HEK293 (cell line): ENCODE data around the gene DPYSL3.
A peak's percentile ranks its signal among the peaks of the same experiment; 100 is the strongest.

Experiments used
- CTCF ChIA-PET: fragments of 350-600 bp; formaldehyde crosslinking; extraction: SDS; loops from one replicate; lab custom pipeline; 2021; ENCODE audit warnings: antibody characterized with exemption; lab: Yijun Ruan, JAX
- POLR2A ChIA-PET: fragments of 300-600 bp; formaldehyde crosslinking; extraction: SDS; loops from one replicate; lab custom pipeline; 2020; ENCODE audit warnings: antibody characterized with exemption, inconsistent platforms; lab: Yijun Ruan, JAX
- H3K27ac ChIP-seq: fragments of 200-500 bp; sonication (Bioruptor generic); 2 replicates; pipeline ENCODE4 v1.5.1; 2014; ENCODE audit warnings: low read depth, low read length, control low read depth, inconsistent platforms; ENCODE audit errors: extremely low read depth
- H3K36me3 ChIP-seq, 2 experiments: fragments of 200-500 bp in 1 of 2; sonication (Bioruptor generic) in 1 of 2; 1 replicate in 1 of 2; 2 replicates in 1 of 2; pipeline ENCODE4 v1.5.1; 2014 to 2017; ENCODE audit warnings: inconsistent platforms in 2 of 2, low read length in 2 of 2; ENCODE audit not compliant: control insufficient read depth in 2 of 2, insufficient read depth in 1 of 2
- H3K4me1 ChIP-seq: fragments of 200-500 bp; sonication (Bioruptor generic); 2 replicates; pipeline ENCODE4 v1.5.1; 2014; ENCODE audit warnings: mild to moderate bottlenecking, low read length, inconsistent platforms; ENCODE audit not compliant: control insufficient read depth, insufficient read depth
- H3K4me3 ChIP-seq: 2 replicates; pipeline ENCODE4 v1.5.1; 2011; ENCODE audit warnings: low read depth, mild to moderate bottlenecking, control low read depth, low read length, moderate library complexity
- H3K9me3 ChIP-seq: fragments of 200-500 bp; sonication (Bioruptor generic); 2 replicates; pipeline ENCODE4 v1.5.1; 2014; ENCODE audit warnings: low read depth, low read length, inconsistent platforms; ENCODE audit not compliant: control insufficient read depth, insufficient read depth
- BCL11A ChIP-seq: fragments of 450-650 bp; formaldehyde crosslinking; IDR thresholded peaks from 2 replicates; pipeline ENCODE4 v1.5.1; 2016; ENCODE audit warnings: low read depth, missing biosample characterization, missing genetic modification characterization
- BCL11B ChIP-seq: fragments of 450-650 bp; formaldehyde crosslinking; IDR thresholded peaks from 2 replicates; pipeline ENCODE4 v1.5.1; 2016; ENCODE audit warnings: low read depth, missing biosample characterization, missing genetic modification characterization
- PRDM10 ChIP-seq: fragments of 450-650 bp; formaldehyde crosslinking; IDR thresholded peaks from 2 replicates; pipeline ENCODE4 v1.5.1; 2016; ENCODE audit warnings: missing biosample characterization, missing genetic modification characterization
- TCF7L2 ChIP-seq: IDR thresholded peaks from 2 replicates; pipeline ENCODE4 v1.6.1; 2011; ENCODE audit warnings: low read depth, mild to moderate bottlenecking, inconsistent platforms, low read length, moderate library complexity, borderline replicate concordance
- YY1 ChIP-seq: fragments of 450-650 bp; formaldehyde crosslinking; IDR thresholded peaks from 2 replicates; pipeline ENCODE4 v1.5.1; 2018; ENCODE audit warnings: missing biosample characterization, missing genetic modification characterization
- ZBTB10 ChIP-seq: fragments of 450-650 bp; formaldehyde crosslinking; IDR thresholded peaks from 2 replicates; pipeline ENCODE4 v1.5.1; 2016; ENCODE audit warnings: missing biosample characterization, missing genetic modification characterization
- ZBTB20 ChIP-seq: fragments of 450-650 bp; formaldehyde crosslinking; IDR thresholded peaks from 2 replicates; pipeline ENCODE4 v1.5.1; 2016; ENCODE audit warnings: missing biosample characterization, missing genetic modification characterization
- ZNF24 ChIP-seq: fragments of 450-650 bp; formaldehyde crosslinking; IDR thresholded peaks from 2 replicates; pipeline ENCODE4 v1.5.1; 2016; ENCODE audit warnings: missing biosample characterization, missing genetic modification characterization
- ZNF248 ChIP-seq: fragments of 450-650 bp; formaldehyde crosslinking; IDR thresholded peaks from 2 replicates; pipeline ENCODE4 v1.5.1; 2017; ENCODE audit warnings: missing biosample characterization, missing genetic modification characterization
- ZNF274 ChIP-seq, 2 experiments: fragments of 200-500 bp in 1 of 2; fragments of 450-650 bp in 1 of 2; sonication (Bioruptor generic) in 1 of 2; formaldehyde crosslinking in 1 of 2; IDR thresholded peaks; 2 replicates each; pipeline versions ENCODE4 v1.5.1 to v1.6.1; 2014 to 2016; ENCODE audit warnings: borderline replicate concordance in 1 of 2, inconsistent platforms in 1 of 2, low read length in 1 of 2, missing biosample characterization in 1 of 2, missing genetic modification characterization in 1 of 2
- ZNF449 ChIP-seq: fragments of 450-650 bp; formaldehyde crosslinking; IDR thresholded peaks from 2 replicates; pipeline ENCODE4 v1.5.1; 2017; ENCODE audit warnings: missing biosample characterization, mild to moderate bottlenecking, missing genetic modification characterization, moderate library complexity
- ZNF558 ChIP-seq: fragments of 450-650 bp; formaldehyde crosslinking; IDR thresholded peaks from 2 replicates; pipeline ENCODE4 v1.5.1; 2016; ENCODE audit warnings: missing biosample characterization, missing genetic modification characterization
- ZNF580 ChIP-seq: fragments of 450-650 bp; formaldehyde crosslinking; IDR thresholded peaks from 2 replicates; pipeline ENCODE4 v1.5.1; 2016; ENCODE audit warnings: missing biosample characterization, missing genetic modification characterization
- ZNF600 ChIP-seq: fragments of 450-650 bp; formaldehyde crosslinking; IDR thresholded peaks from 2 replicates; pipeline ENCODE4 v1.5.1; 2016; ENCODE audit warnings: missing biosample characterization, missing genetic modification characterization
- ZNF610 ChIP-seq: fragments of 450-650 bp; formaldehyde crosslinking; IDR thresholded peaks from 2 replicates; pipeline ENCODE4 v1.5.1; 2016; ENCODE audit warnings: missing biosample characterization, missing genetic modification characterization, borderline replicate concordance
- ZNF626 ChIP-seq: fragments of 450-650 bp; sonication (Bioruptor Pico); formaldehyde crosslinking; IDR thresholded peaks from 2 replicates; pipeline ENCODE4 v1.5.1; 2018; ENCODE audit warnings: missing biosample characterization, missing genetic modification characterization, inconsistent platforms
- ZNF654 ChIP-seq: fragments of 450-650 bp; formaldehyde crosslinking; IDR thresholded peaks from 2 replicates; pipeline ENCODE4 v1.5.1; 2016; ENCODE audit warnings: low read depth, missing biosample characterization, missing genetic modification characterization
- ZNF843 ChIP-seq: fragments of 450-650 bp; formaldehyde crosslinking; IDR thresholded peaks from 2 replicates; pipeline ENCODE4 v1.5.1; 2016; ENCODE audit warnings: missing biosample characterization, missing genetic modification characterization
- ZSCAN23 ChIP-seq: fragments of 450-650 bp; formaldehyde crosslinking; IDR thresholded peaks from 2 replicates; pipeline ENCODE4 v1.5.1; 2016; ENCODE audit warnings: missing biosample characterization, missing genetic modification characterization
- TF ChIP-seq, protein P1 (sequence below): fragments of 450-650 bp; formaldehyde crosslinking; IDR thresholded peaks from 2 replicates; pipeline ENCODE4 v1.5.1; 2016; ENCODE audit warnings: missing biosample characterization, missing genetic modification characterization

DPYSL3 gene

GRCh38 chr5:147393874-147394672 is 115.8 kb downstream of the DPYSL3 start (continued):
- TF ChIP-seq ZNF449 (tag by site-specific recombination) (no peak), ZNF24 (tag by site-specific recombination) (no peak), ZNF558 (no peak), PRDM10 (tag by site-specific recombination) (no peak), ZNF580 (tag by site-specific recombination) (no peak), YY1 (tag by site-specific recombination) (no peak)
- TF ChIP-seq, all 188 proteins: peak for 0

GRCh38 chr5:147391781-147392180 is 118.1 kb downstream of the DPYSL3 start:
- Histone ChIP-seq H3K36me3 (peaks cover 3 to 11% of the 10 kb centered on the region in 2 experiments; a peak in 2 of 3 replicates), H3K4me3 (no peak overlapping the region), H3K9me3 (no peaks in the 10 kb centered on the region), H3K27ac (no peak overlapping the region), H3K4me1 (no peaks in the 10 kb centered on the region)
- ChIA-PET CTCF (interaction anchor here (0.6 to 2.5 kb wide), 17 partner anchors 8 to 1236 kb away, joined by 3 to 8 read pairs (median 3); no protein-coding TSS in a partner anchor), POLR2A (no interaction called here)
- TF ChIP-seq ZNF654 (tag by site-specific recombination) (peak; percentile 30; the same call in 1 of the 2 replicates), ZBTB10 (tag by site-specific recombination) (no peak)

DNA sequence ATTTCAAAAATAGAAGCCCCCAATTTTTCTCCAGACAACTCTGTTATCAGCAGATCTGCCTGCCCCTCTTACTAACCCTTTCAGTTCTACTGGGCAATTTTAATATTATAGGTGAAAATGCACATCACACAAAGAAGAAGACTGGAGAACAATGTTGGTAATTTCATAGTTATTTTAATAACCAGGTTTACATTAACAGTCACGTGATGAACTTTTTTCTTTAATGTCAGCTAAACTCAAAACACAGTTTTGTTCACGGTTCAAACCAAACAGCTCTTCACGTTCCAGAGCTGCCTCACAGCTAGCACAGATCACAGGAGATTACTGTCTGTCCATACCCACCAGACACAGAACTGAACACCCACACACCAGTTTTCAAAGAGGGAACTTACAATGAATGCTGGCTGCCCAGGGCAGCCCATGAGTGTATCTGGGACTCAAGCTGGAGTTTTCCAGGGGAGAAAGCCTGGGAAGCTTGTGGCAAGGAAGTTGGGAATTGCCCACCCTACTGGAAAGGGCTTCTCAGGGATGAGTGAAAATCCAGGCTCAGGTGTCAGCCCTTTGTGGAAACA is 119.1 kb downstream of the DPYSL3 start:
- CTCF ChIA-PET = interaction anchor here (0.6 to 2.5 kb wide), 8 partner anchors 13 to 857 kb away, joined by 3 to 8 read pairs (median 4); partner anchors contain the start of gene DPYSL3
- Histone ChIP-seq H3K27ac (no peak overlapping the region), H3K9me3 (no peaks in the 10 kb centered on the region), H3K4me1 (no peaks in the 10 kb centered on the region), H3K36me3 (peaks cover under 1 to 3% of the 10 kb centered on the region in 2 experiments; a peak in 2 of 3 replicates), H3K4me3 (no peak overlapping the region)
- POLR2A ChIA-PET = no interaction called here
- TF ChIP-seq ZNF248 (tag by site-specific recombination) (no peak), ZNF610 (tag by site-specific recombination) (no peak), ZNF626 (tag by site-specific recombination) (no peak), ZNF274 (IDR thresholded peaks at IDR 0.05; ENCODE audit: low read length) (no peak), ZNF274 (tag by site-specific recombination; IDR thresholded peaks at IDR 0.05; ENCODE audit: borderline replicate concordance) (no peak), BCL11A (tag by site-specific recombination) (no peak), ZNF600 (tag by site-specific recombination) (no peak), ZNF843 (tag by site-specific recombination) (no peak), ZBTB20 (tag by site-specific recombination) (no peak), TCF7L2 (no peak), BCL11B (no peak), ZSCAN23 (tag by site-specific recombination) (no peak)
- TF ChIP-seq, protein P1, sequence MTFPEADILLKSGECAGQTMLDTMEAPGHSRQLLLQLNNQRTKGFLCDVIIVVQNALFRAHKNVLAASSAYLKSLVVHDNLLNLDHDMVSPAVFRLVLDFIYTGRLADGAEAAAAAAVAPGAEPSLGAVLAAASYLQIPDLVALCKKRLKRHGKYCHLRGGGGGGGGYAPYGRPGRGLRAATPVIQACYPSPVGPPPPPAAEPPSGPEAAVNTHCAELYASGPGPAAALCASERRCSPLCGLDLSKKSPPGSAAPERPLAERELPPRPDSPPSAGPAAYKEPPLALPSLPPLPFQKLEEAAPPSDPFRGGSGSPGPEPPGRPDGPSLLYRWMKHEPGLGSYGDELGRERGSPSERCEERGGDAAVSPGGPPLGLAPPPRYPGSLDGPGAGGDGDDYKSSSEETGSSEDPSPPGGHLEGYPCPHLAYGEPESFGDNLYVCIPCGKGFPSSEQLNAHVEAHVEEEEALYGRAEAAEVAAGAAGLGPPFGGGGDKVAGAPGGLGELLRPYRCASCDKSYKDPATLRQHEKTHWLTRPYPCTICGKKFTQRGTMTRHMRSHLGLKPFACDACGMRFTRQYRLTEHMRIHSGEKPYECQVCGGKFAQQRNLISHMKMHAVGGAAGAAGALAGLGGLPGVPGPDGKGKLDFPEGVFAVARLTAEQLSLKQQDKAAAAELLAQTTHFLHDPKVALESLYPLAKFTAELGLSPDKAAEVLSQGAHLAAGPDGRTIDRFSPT (tag by site-specific recombination) = no peak
